HG03342 (cell line): ENCODE data around the gene ZNF649.

ENCODE experiments used
- ATAC-seq: cut with Tn5 transposase; IDR thresholded peaks from one replicate; pipeline ENCODE4 v1.9.1; 2021; ENCODE audit warnings: mild to moderate bottlenecking, moderate library complexity; ENCODE audit not compliant: unreplicated experiment

Gene ZNF649

DNA sequence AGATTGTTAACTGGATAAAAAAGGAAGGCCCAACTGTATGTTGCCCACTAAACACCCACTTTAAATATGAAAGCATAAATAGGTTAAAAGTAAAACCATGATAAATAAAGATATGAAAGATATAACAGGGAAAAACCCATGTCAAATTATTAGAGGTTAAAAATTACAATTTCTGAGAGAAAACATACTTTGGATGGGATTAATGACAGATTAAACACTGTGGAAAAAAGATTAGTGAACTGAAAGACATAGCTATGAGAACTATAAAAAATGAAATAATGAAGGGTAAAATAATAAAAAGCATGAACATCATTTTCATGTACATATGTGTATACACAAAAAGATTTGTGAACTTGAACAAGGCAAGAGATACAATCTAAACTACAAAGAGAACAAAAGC is 14.9 kb downstream of the ZNF649 start:
- no peak for ATAC-seq

GRCh38 chr19:51887522-51888498 is 17.0 kb downstream of the ZNF649 start, which contains the start of gene ZNF577:
Gene ZNF577 (minus strand): TSS chr19:51887951. CDS start chr19:51880382, 7,569 bp downstream.
- ATAC-seq: no peak

GRCh38 chr19:51884713-51885112 is 20.1 kb downstream of the ZNF649 start:
- no peak for ATAC-seq

- ATAC-seq: no peak
Measured at GRCh38 chr19:51882518-51882917, 22.3 kb downstream of the ZNF649 start.

DNA sequence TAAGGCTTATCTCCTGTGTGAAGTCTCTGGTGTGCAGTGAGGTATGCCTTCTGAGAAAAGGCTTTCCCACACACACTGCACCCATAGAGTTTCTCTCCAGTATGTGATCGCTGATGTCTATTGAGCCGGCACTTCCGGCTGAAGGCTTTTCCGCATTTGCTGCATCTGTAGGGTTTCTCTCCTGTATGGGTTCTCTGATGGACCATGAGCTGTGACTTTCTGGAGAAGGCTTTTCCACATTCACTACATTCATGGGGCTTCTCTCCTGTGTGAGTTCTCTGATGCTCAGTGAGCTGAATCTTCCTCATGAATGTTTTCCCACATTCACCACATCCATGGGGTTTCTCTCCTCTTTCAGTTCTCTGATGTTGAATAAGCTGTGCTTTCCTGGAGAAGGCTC is 31.7 kb downstream of the ZNF649 start:
- ATAC-seq: no peak

DNA sequence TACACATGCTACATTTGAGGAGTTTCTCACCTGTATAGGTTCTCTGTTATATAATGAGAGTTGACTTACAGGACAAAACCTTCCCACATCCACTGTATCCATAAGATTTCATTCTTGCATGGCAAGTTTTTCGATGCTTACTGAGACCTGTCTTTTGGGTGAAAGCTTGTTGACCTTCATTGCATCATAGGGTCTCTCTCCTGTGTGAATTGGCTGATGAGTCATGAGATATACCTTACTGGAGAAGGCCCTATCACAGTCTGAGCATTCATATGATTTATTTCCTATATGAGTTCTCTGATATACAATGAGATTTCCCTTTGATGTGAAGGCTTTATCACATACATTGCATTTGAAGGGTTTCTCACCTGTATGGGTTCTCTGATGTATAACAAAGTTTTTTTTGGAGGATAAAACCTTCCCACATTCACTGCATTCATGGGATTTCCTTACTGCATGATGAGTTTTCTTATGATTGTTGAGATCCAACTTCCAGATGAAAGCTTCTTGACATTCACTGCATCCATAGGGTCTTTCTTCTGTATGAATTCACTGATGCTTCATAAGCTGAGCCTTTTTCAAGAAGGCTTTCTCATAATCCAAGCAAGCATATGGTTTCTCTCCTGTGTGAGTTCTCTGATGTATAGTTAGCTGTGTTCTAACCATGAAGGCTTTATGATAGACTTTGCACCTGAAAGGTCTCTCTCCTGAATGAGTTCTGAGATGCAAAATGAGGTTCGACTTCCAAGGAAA is 42.8 kb downstream of the ZNF649 start:
- ATAC-seq: no peak
